Prostate gland (tissue), 2 donors: Measurements from ENCODE around the gene H2BW2.

Experiments
- POLR2AphosphoS5 ChIP-seq: sonication (generic); formaldehyde crosslinking; IDR thresholded peaks from one replicate; pipeline ENCODE4 v1.6.1; 2017; ENCODE audit warnings: antibody characterized with exemption
- TF ChIP-seq, protein P1 (sequence below), 4 experiments: fragments of 200-600 bp in 2 of 4; fragments of 450-650 bp in 2 of 4; sonication (generic) in 2 of 4; IDR thresholded peaks; 1 replicate in 3 of 4; 2 replicates in 1 of 4; pipeline ENCODE4 v1.5.1; 2016 to 2019; ENCODE audit warnings: antibody characterized with exemption in 4 of 4, mild to moderate bottlenecking in 2 of 4, moderate library complexity in 2 of 4

DNA sequence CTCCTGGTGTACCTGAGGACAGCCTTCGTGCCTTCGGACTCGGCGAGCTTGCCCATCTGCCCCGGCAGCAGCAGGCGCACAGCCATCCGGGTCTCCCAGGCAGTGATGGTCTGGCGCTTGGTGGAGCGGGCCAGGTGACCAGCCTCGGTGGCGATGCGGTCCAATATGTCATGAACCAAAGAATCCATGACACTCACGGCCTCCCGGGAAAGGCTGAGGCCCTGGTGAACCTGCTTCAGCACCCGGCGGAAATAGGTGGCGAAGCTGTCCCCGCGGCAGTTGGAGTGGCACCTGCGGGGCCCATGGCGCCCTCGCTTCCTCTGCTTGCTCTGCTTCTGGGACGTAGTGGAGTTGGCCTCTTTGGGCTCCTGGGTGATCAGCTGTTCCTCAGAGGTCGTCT is 26.6 kb upstream of the H2BW2 start:
- TF ChIP-seq, protein P1, sequence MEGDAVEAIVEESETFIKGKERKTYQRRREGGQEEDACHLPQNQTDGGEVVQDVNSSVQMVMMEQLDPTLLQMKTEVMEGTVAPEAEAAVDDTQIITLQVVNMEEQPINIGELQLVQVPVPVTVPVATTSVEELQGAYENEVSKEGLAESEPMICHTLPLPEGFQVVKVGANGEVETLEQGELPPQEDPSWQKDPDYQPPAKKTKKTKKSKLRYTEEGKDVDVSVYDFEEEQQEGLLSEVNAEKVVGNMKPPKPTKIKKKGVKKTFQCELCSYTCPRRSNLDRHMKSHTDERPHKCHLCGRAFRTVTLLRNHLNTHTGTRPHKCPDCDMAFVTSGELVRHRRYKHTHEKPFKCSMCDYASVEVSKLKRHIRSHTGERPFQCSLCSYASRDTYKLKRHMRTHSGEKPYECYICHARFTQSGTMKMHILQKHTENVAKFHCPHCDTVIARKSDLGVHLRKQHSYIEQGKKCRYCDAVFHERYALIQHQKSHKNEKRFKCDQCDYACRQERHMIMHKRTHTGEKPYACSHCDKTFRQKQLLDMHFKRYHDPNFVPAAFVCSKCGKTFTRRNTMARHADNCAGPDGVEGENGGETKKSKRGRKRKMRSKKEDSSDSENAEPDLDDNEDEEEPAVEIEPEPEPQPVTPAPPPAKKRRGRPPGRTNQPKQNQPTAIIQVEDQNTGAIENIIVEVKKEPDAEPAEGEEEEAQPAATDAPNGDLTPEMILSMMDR (IDR thresholded peaks at IDR 0.05) = no peak
- no peak for TF ChIP-seq POLR2AphosphoS5
